NCI-H345 treated with DMSO at 0.1 percent for 48 hours (cell line): ENCODE measurements around the gene PPEF2.
"Not testable (repeated sequence)": the region's sequence is repeated elsewhere in the genome, so short reads cannot be mapped to it uniquely, and the experiment has no call there.

Experiments
- DNase-seq: peaks from one replicate; lab custom pipeline; 2025; ENCODE audit not compliant: unreplicated experiment; lab: John Stamatoyannopoulos, UW

The PPEF2 gene, protein sequence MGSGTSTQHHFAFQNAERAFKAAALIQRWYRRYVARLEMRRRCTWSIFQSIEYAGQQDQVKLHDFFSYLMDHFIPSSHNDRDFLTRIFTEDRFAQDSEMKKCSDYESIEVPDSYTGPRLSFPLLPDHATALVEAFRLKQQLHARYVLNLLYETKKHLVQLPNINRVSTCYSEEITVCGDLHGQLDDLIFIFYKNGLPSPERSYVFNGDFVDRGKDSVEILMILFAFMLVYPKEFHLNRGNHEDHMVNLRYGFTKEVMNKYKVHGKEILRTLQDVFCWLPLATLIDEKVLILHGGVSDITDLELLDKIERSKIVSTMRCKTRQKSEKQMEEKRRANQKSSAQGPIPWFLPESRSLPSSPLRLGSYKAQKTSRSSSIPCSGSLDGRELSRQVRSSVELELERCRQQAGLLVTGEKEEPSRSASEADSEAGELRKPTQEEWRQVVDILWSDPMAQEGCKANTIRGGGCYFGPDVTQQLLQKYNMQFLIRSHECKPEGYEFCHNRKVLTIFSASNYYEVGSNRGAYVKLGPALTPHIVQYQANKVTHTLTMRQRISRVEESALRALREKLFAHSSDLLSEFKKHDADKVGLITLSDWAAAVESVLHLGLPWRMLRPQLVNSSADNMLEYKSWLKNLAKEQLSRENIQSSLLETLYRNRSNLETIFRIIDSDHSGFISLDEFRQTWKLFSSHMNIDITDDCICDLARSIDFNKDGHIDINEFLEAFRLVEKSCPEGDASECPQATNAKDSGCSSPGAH

DNA sequence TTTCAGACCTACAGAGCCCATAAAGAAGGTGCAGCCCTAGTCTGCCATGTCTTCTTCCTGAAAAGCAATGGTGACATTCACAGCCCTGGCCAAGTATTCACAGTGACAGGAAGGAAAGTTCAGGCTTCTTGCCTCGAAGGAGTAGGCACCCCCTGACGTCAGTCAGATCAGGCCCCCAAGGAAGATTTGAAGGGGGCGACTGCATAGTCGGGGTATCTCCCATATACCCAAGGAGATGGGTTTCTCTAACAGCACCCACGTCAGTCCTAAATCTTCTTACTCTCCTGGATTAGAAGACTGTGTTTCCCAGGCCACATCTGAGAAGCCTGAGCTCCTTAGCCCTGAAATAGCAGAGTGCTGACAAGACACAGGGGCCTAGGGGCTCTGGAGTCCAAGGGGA, at the start of gene PPEF2:
PPEF2 (minus strand) TSS at position 101 of the 400 bp plus-strand sequence. CDS start 6,127 bp downstream, outside the sequence.
- DNase-seq = no peak

DNA sequence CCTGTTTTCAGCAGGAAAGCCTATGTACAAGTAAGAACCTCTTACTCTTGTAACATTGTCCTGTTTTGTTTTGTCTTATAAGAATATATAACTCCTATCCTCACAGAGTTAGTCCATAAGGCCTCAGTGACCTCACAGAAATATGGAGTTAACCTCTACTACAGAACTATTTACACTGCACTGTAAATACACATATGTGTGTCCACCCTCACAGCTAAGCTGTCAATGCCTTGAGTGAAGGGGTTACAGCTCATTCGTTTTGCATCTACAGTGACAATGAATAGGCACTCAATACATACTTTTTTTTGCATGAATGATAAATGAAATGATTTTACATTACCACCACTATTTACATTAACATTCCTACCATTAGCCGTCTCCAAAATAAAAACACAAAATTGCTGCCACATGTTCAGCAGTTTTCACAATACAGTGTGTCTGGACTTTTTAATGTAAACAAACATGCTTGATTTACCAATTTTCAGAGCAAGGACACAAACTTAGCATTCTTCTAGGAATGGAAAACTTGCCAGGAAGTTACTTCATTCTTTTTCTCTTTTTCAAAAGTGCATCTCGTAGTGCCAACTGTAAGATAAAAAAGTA, 48.1 kb upstream of the PPEF2 start:
- DNase-seq = no peak

DNA sequence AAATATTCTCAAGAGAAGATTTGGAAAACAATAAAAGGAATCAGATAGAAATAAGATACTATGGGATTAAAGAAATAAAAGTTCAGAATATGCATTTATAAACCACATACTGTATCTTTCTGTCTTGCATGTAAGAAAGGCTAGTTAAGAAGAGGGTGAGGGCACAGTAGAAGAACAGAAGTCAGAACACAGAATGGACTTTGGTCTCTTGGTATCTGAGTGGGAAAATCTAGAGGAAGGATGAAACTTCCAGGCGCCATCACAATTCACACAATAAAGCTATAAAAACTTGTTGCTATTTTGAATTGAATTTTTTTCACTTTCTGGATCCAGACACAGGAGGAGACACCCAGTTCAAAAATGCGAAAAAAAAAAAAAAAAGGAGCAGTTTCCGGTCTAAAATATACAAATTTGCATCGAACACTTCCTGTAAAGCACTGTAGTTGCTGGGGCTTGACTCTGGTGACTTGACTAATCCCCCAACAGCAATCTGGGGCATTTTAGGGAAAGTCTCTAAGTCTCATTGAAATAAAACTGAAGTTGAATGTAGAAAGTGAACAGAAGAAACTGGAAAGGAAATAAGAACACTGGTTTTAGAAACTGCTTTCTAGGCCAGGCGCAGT, 46.7 kb upstream of the PPEF2 start:
- DNase-seq = no peak

DNA sequence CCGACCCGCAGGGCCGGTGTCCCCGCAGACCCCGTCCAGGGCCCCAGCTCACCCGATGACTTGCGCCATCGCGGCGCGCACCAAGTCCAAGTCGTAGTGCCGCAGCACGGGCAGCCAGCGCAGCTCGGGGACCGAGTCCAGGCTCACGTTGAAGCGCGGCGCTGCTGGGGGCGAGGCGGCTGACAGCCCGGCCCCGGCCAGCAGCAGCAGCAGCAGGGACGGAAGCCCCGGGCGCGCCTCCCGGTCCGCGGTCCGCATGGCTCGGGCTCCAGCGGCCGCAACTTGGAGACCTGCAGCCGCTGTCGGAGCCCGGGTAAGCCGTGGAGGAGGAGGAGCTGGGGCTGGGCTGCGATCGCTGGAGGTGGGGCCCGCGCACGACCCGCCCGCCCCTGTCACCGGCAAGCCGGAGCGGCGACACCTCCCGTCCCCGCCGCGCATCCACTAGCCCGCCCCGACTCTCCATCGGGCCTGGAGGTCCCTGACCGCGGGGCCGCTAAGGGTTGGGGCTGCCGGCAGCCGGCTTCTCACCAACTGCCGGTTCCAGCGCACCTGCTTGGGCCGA, 38.5 kb upstream of the PPEF2 start, which contains the start of gene NAAA:
NAAA (minus strand) TSS at position 322 of the 562 bp plus-strand sequence; CDS start at position 258, 64 bp downstream.
- DNase-seq = peak; percentile 18

DNA sequence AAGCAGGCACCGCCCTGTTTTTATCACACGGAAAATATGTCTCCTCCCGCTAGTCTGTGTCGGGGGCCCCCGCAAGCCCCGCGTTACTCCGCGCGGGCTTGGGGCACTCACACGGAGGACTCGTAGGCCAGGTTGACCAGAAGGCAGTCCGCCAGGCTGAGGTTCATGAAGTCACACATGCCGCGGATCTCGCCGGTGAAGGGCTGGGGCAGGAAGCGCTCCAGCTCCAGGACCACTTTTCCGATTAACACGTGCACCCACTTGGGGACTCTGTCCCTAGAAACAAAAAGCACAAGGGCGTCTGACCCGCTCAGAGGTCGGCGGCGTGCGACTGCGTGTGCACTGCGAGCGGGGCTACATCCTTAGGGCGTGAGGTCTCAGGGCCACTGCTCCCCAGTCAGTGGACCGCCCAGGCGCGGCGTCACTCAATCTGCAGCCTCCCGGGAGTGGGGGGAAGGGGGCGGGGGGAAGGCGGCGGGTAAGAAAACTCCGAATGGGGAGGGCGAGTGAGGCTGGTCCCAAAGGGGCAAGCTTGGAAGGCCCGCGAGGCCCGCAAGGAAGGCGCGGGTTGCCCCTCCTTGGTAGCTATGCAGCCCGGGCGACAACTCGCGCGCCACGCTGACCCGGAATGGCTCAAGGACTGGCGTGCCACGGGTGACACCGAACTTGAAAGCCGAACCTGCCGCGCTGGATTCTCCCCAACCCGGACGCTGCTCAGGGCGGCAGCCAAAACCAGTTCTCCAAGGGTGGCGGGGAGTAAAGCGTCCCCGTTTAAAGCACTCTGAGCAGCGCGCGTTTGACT, 37.8 kb upstream of the PPEF2 start:
- no peak for DNase-seq

DNA sequence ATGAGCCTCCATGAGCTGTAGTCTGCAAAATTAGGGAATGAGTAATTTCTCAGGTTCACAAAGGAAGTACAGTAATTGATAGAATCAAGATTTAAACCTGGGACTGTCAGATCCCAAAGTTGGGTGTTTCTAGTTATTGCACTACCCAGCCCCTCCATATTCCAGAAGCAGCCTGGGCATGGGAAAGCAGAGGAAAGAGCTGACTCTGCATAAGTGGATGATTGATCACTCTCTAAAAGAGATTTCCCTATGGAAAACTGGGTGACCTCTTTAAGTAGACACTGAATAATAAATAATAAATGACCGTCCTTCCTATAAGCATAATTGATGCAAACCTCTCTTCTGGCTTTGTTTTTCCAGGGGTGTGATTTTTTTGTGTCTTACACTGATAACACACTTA, 33.4 kb upstream of the PPEF2 start:
- no peak for DNase-seq

DNA sequence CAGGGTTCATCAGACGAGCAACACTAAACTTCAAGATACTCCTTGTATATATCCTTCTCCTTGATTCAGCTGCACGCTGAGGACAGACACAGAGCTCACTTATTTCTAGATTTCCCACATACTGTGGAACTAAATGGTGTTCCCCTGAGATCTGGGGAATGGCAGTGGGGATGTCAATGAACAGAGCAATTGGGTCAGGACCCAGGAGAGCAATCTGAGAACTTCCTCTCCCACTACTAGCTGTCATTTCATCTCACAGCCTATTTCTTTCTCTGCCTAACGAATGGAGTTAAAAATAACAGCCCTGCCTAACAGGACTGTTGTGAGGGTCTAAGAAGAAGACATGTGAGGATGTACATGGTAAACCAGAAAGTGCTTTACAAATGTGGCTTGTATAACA, 27.9 kb upstream of the PPEF2 start:
- no peak for DNase-seq

DNA sequence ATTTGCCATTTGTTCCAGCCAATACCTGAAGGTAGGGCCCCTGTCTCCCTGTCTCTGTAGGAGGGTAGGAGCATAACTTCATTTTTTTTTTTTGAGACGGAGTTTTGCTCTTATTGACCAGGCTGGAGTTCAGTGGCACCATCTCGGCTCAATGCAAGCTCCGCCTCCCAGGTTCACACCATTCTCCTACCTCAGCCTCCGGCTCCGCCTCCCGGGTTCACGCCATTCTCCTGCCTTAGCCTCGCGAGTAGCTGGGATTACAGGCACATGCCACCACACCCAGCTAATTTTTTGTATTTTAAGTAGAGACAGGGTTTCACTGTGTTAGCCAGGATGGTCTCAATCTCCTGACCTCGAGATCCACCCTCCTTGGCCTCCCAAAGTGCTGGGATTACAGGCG, 22.7 kb upstream of the PPEF2 start:
- not testable (repeated sequence) for DNase-seq

DNA sequence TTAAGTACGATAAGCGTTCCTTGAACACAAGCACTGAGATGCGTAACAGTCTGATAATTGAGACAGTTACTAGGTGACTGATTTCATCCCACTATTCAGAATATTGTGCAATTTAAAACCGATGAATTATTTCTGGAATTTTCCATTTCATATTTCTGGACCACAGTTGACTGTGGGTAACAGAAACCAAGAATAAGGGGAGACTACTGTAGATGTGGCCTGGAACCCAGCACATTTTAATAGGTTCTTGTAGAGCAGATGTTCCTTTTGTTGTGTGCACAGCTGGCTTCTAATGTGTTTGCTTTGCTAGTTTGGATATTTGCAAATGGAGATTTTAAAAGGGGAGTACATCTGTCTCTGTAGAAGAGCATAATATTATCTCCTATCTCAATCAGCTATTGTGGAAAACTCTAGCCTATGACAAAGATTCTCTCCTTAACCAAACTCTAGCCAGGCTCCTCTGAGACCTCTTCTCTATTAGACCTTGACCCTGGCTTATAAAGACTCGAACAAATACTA, 22.1 kb upstream of the PPEF2 start:
- DNase-seq = peak; percentile 6

DNA sequence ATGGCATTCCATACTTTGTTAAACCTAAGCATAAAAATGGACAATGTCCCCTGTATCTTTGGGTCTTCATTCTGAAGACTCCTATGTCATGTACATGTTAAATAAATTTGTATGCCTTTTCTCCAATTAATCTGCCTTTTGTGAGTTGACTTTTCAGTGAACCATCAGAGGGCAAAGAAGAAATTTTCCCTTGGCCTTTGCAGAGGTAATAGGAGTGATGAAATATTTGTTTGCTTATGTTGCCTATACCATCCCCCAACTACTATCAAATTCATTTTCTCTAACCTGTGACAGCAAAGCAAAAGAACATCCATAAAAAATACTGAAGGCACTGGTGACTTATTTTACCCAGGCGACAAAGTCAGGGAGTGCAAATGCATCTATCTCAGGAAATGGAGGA, 20.3 kb upstream of the PPEF2 start:
- DNase-seq = no peak

DNA sequence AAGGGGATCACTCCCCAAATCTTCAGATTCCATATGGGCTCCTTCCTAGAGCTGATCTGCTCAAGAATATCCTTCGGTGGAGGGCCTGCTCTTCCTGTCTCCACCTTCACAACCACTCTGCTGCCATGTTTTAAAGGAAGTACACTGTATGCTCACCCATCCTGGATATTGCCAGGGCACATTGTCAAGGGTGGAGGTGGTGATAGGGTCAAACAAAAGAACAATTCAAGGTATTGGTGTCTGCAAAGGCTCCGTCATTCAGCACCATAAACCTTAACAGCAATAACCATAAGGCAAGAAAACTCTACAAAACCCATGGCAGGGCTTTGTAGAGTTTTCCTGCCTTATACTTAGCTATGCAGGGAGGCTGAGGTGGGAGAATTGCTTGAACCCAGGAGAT, 19.7 kb upstream of the PPEF2 start:
- no peak for DNase-seq

DNA sequence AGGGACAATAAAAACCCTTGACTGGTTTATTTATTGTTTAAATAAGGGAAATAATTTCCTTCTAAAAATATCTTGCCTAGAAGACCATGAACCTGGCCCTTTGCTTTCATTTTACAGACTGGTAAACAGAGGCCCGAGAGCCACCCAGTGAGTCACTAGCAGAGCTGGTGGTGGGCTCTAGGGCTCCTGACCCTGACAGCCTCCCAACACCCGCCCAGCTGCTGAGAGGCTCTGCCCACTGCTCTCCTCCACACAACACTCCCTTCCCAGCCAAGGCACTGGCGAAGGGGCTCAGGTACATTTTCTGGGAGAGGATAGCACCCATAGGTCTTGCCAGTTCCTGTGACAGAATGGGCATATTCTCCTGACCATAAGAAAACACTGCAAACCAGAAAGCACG, 18.1 kb upstream of the PPEF2 start:
- no peak for DNase-seq

DNA sequence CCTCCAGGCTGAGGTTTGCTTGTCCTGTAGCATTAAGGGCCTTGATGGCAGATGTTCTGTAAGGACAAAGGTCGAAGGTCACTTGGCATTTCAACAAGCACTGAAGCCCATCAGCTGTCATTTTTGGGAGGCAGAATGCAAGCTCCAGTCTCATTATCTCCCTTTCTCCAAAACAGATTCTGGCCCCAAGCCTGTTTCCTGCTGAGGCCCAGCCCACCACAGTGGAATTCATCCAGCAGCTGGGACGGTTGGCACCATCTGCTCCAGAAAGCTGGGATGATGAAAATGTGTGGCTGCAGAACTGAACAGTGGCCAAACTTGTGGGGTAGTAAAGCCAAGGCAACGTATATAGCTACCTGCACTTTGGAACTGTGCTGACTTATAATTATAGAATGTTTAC, 17.7 kb upstream of the PPEF2 start:
- no peak for DNase-seq

DNA sequence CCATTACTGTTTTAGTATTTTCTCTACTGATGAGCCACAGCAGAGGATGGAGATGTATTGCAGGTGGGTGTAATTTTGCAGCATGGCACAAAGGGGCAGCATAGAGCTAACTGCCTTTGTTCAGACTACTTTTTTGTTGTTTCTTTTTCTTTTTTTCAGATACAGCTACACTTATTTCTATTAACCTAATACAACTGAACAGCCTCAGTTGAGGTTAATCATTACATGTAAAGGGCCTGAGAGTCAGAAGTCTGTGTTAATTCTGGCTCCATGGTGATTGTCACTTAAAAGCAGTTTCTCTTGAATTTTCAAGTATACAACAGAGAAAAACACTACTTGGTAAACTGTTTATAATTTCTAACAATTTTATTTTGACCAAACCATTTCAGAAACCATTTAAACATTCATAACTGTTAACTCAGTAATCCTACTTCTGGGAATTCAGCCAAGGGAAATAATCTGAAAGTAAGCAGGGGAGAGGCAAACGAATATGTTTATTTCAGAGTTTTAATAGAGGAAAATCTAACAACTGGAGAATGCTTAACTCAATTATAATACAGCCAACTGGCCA, 13.9 kb upstream of the PPEF2 start:
- DNase-seq = no peak

DNA sequence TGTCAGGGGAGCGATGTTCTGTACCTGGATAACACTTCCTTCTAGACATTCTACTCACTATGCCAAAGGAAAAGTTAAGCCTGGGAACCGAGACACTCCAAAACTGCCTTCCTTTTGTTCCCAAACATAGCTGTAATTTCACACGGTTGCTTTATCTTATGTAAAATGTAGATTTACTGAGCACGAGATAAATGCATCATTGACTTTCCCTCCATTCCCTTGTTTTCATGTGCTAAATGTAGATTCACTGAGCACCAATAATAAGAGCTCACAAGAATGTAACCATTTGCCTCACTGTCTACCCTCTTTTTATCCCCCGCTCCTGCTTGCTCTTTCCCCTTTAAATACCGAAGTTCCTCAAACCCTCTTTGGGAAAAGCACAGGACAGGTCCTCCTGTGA, 10.7 kb upstream of the PPEF2 start:
- DNase-seq = no peak

DNA sequence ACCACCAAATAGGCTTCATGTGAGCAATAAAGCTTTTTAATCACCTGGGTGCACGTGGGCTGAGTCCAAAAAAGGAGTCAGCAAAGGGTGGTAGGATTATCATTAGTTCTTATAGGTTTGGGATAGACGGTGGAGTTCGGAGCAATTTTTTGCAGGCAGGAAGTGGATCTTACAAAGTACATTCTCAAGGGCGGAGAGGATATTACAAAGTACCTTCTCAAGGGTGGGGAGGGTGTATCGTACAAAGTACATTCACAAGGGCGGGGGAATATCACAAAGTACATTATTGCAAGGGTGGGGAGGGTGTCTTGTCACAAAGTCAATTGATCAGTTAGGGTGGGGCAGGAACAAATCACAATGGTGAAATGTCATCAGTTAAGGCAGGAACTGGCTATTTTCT, 8.6 kb upstream of the PPEF2 start:
- not testable (repeated sequence) for DNase-seq

DNA sequence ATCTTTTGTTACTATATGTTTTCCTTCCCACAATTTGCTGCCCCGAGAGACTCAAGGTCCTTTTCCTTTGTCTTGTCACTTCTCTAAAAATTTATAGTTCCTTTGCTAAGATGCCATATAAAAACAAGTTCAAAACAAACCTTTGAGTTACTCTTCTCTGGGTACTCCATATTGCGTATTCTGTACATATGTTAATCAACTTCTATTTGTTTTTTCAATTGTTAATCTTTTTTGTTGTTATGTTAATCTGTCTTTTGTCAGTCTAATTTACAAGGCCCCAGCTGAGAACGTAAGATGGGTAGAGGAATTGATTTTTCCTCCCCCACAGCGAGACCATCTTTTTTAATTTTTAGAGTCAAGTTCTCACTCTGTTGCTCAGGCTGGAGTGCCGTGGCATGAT, 7.2 kb upstream of the PPEF2 start:
- no peak for DNase-seq

DNA sequence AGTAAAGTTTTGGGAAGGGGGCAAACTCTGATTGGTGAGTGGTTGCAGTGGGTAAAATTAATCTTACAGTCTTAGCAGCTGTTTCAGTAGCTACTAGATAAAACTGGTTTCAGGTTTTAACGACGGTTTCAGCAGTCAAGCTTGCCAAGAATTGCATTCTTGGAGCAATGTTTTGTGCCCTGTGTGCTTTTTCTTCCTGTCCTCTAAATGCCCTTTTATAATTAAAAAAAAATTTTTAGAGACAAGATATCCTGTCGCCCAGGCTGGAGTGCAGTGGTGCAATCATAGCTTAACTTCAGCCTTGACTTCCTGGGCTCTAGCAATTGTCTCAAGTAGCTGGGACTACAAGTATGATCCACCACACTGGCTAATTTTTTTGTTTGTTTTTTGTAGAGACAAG, 6.3 kb upstream of the PPEF2 start:
- DNase-seq = no peak

DNA sequence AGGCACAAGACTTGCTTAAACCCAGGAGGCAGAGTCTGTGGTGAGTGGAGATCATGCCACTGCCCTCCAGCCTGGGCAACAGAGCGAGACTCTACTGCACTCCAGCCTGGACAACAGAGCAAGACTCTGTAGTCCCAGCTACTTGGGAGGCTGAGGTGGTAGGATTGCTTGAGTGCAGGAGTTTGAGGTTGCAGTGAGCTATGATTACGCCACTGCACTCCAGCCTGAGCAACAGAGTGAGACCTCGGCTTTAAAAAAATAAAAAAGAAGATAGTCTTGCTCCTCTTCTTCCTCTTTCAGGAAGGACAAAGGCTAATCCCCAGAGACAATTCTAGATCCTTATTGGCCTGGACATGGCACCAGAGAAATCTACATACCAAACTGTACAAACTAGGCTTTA, 5.7 kb upstream of the PPEF2 start:
- DNase-seq = no peak

DNA sequence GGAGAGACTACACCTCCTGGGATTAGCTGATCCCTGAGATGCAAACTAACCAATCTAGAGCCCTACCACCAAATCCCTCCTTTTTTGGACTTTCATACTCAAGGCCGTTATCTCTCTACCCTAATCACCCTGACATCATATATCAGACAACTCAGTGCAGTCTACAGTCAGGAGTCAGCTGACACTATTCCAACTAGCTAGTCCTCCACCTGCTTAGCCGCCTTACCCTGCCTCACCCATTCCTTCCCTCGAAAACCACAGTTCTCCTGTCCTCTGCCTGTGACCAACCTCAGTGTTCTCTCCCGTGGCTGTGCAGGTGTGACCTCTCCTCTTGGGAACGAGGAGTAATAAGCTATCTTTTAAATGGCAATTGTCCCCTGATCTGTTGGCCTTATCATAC, 1.8 kb upstream of the PPEF2 start:
- no peak for DNase-seq
